B cell (primary cell): ENCODE measurements around the gene NAIF1.

Source experiments
- CTCF ChIP-seq: fragments of 200-600 bp; IDR thresholded peaks from one replicate; pipeline ENCODE4 v1.8.0; 2022; ENCODE audit warnings: antibody characterized with exemption, mild to moderate bottlenecking
- EZH2 ChIP-seq: IDR thresholded peaks from 2 replicates; pipeline ENCODE4 v1.6.1; 2012; ENCODE audit warnings: borderline replicate concordance, low read depth, mild to moderate bottlenecking, moderate library complexity, low read length; ENCODE audit not compliant: insufficient read depth, poor library complexity, severe bottlenecking

- TF ChIP-seq CTCF = no peak
- TF ChIP-seq EZH2 = no peak
Measured at GRCh38 chr9:128116104-128117083, 49.3 kb upstream of the NAIF1 start.
